GM23338 (cell line): ENCODE measurements around the gene USP46. TPM values are rescaled to one million over a fixed set of nuclear protein-coding genes. Genes with fewer than 3 reads are reported as not detected.

Experiments
- ATAC-seq: fragments of 200-7000 bp; cut with Tn5 transposase; 3 replicates; pipeline ENCODE4 v1.9.1; 2020
- DNase-seq: peaks from one replicate; pipeline ENCODE4 v3.0.0-alpha.2; 2015; ENCODE audit warnings: low spot score
- H2AFZ ChIP-seq: fragments of 200-600 bp; sonication (generic); 2 replicates; pipeline ENCODE4 v1.8.0; 2016; ENCODE audit warnings: antibody characterized with exemption, mild to moderate bottlenecking, moderate library complexity
- H3F3A ChIP-seq: fragments of 200-600 bp; sonication (generic); replicated peaks from 2 replicates; pipeline ENCODE4 v1.8.0; 2017; ENCODE audit warnings: antibody characterized with exemption, mixed run types, low read depth
- H3K27ac ChIP-seq: fragments of 200-600 bp; sonication (generic); 2 replicates; pipeline ENCODE4 v1.6.1; 2016; ENCODE audit warnings: low read depth
- H3K27me3 ChIP-seq: fragments of 200-600 bp; sonication (generic); 2 replicates; pipeline ENCODE4 v1.8.0; 2016; ENCODE audit warnings: mild to moderate bottlenecking, mixed run types, moderate library complexity; ENCODE audit not compliant: insufficient read depth
- H3K36me3 ChIP-seq: fragments of 200-600 bp; sonication (generic); 2 replicates; pipeline ENCODE4 v1.8.0; 2016; ENCODE audit warnings: mild to moderate bottlenecking; ENCODE audit not compliant: insufficient read depth
- H3K4me1 ChIP-seq: fragments of 200-600 bp; sonication (generic); 2 replicates; pipeline ENCODE4 v1.8.0; 2016; ENCODE audit warnings: mild to moderate bottlenecking, moderate library complexity; ENCODE audit not compliant: insufficient read depth
- H3K4me2 ChIP-seq: fragments of 200-600 bp; sonication (generic); 2 replicates; pipeline ENCODE4 v1.7.1; 2017; ENCODE audit warnings: mixed run types
- H3K4me3 ChIP-seq: fragments of 200-600 bp; sonication (generic); 2 replicates; pipeline ENCODE4 v1.6.1; 2016; ENCODE audit warnings: mixed run types
- H3K79me2 ChIP-seq: fragments of 200-600 bp; sonication (generic); replicated peaks from 2 replicates; pipeline ENCODE4 v1.8.0; 2017; ENCODE audit warnings: mild to moderate bottlenecking; ENCODE audit not compliant: insufficient read depth
- H3K9me2 ChIP-seq: fragments of 200-600 bp; sonication (generic); 2 replicates; pipeline ENCODE4 v1.8.0; 2017; ENCODE audit not compliant: insufficient read depth
- H4K20me1 ChIP-seq: fragments of 200-600 bp; sonication (generic); replicated peaks from 2 replicates; pipeline ENCODE4 v1.8.0; 2017; ENCODE audit warnings: mild to moderate bottlenecking; ENCODE audit not compliant: insufficient read depth
- H3K27ac Mint-ChIP-seq: 2 replicates; pipeline ENCODE4 v1.8.0; 2020; ENCODE audit warnings: inconsistent platforms, mild to moderate bottlenecking, moderate library complexity, mixed read lengths
- H3K27me3 Mint-ChIP-seq: 3 replicates; pipeline ENCODE4 v1.8.0; 2022; ENCODE audit warnings: low read depth, mild to moderate bottlenecking, moderate library complexity, mixed read lengths, inconsistent platforms; ENCODE audit not compliant: insufficient read depth, poor library complexity
- H3K36me3 Mint-ChIP-seq: 3 replicates; pipeline ENCODE4 v1.8.0; 2021; ENCODE audit warnings: low read depth, mild to moderate bottlenecking, inconsistent platforms, moderate library complexity, mixed read lengths
- H3K4me1 Mint-ChIP-seq: 3 replicates; pipeline ENCODE4 v1.8.0; 2020; ENCODE audit warnings: mild to moderate bottlenecking, inconsistent platforms, mixed read lengths
- H3K4me3 Mint-ChIP-seq: 3 replicates; pipeline ENCODE4 v1.8.0; 2021; ENCODE audit warnings: moderate library complexity, mild to moderate bottlenecking, inconsistent platforms, mixed read lengths
- H3K9me3 Mint-ChIP-seq: 3 replicates; pipeline ENCODE4 v1.8.0; 2020; ENCODE audit warnings: moderate library complexity, mild to moderate bottlenecking, inconsistent platforms, mixed read lengths
- CREB1 ChIP-seq: fragments of 250-450 bp; sonication (Bioruptor Pico); IDR thresholded peaks from 2 replicates; pipeline ENCODE4 v1.5.0; 2020; ENCODE audit warnings: low read depth, mild to moderate bottlenecking, moderate library complexity
- EZH2 ChIP-seq: fragments of 200-600 bp; sonication (generic); IDR thresholded peaks from one replicate; pipeline ENCODE4 v1.8.0; 2017; ENCODE audit warnings: antibody characterized with exemption, mild to moderate bottlenecking, low read depth; ENCODE audit not compliant: unreplicated experiment
- EZH2phosphoT487 ChIP-seq: fragments of 200-600 bp; sonication (generic); IDR thresholded peaks from one replicate; pipeline ENCODE4 v1.8.1; 2018; ENCODE audit warnings: antibody characterized with exemption; ENCODE audit not compliant: unreplicated experiment
- NANOG ChIP-seq: IDR thresholded peaks from 2 replicates; pipeline ENCODE4 v1.6.1; 2016; ENCODE audit warnings: antibody characterized with exemption, borderline replicate concordance
- POLR2AphosphoS5 ChIP-seq: IDR thresholded peaks from 2 replicates; pipeline ENCODE4 v1.6.1; 2016; ENCODE audit warnings: antibody characterized with exemption, low read depth
- ZNF114 ChIP-seq: fragments of 250-450 bp; sonication (Bioruptor Pico); IDR thresholded peaks from 2 replicates; pipeline ENCODE4 v1.5.0; 2020; ENCODE audit warnings: mild to moderate bottlenecking, moderate library complexity
- ZNF331 ChIP-seq: fragments of 250-450 bp; sonication (Bioruptor Pico); IDR thresholded peaks from 2 replicates; pipeline ENCODE4 v1.5.0; 2020; ENCODE audit warnings: low read depth, mild to moderate bottlenecking, moderate library complexity
- polyA plus RNA-seq: library from polyadenylated mRNA; unstranded; fragments of >200 nt; fragmentation: Nextera tagmentation; extraction: Ambion mirVana; gene quantifications from 2 replicates; pipeline ENCODE4 v1.2.1, GENCODE V29; 2016
- total RNA-seq: library from RNA; depleted of rRNA; stranded (reverse); fragments of >200 nt; shearing (Covaris generic); gene quantifications from 2 replicates; pipeline ENCODE4 v1.2.3, GENCODE V29; 2014
- TF ChIP-seq, protein P1 (sequence below): fragments of 250-450 bp; sonication (Bioruptor Pico); IDR thresholded peaks from 2 replicates; pipeline ENCODE4 v1.5.0; 2020; ENCODE audit warnings: mild to moderate bottlenecking, moderate library complexity
- TF ChIP-seq, protein P2 (sequence below), 2 experiments: fragments of 200-600 bp in 1 of 2; sonication (generic) in 1 of 2; conservative IDR thresholded peaks; 2 replicates each; pipeline versions ENCODE4 v1.5.1 to v1.6.1; 2016 to 2017; ENCODE audit warnings: antibody characterized with exemption in 2 of 2, low read depth in 2 of 2, mild to moderate bottlenecking in 2 of 2, moderate library complexity in 1 of 2
- TF ChIP-seq, protein P3 (sequence below): IDR thresholded peaks from 2 replicates; pipeline ENCODE4 v1.6.1; 2016; ENCODE audit warnings: antibody characterized with exemption

Gene USP46
- total and polyA plus RNA-seq, 2 experiments from 2014 or later: 40.5 to 59.4 TPM

DNA sequence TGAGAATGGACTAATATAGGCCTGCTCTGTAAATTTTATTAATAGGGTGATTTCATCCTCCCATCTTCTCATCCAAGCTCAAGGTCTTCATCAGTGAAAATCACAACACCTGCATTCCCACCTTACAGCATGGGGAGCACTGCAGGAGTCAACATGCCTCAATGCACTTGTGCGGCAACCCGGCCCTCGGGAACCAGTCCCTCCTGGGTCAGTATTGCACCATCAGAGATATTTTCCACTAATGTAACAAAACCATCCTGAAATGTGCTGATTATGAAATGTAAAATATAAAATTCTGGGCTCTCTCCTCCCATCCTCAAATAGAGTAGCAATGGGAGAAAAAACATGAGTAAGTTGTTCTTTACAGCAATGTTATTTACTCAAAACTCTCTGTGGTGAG lies 13.0 kb downstream of the USP46 start:
- peaks cover 11% of the 10 kb centered on the region for H3K36me3 Mint-ChIP-seq
- Histone ChIP-seq H3K4me2 (no peak overlapping the region), H3K4me1 (peaks cover 69% of the 10 kb centered on the region), H4K20me1 (peaks cover 64% of the 10 kb centered on the region), H3K9me2 (no peaks in the 10 kb centered on the region; the same call in 1 of the 2 replicates), H3K79me2 (peaks cover 100% of the 10 kb centered on the region), H3K36me3 (no peaks in the 10 kb centered on the region), H3K4me3 (no peak overlapping the region), H3F3A (no peaks in the 10 kb centered on the region), H3K27ac (no peak overlapping the region), H2AFZ (no peak overlapping the region), H3K27me3 (no peaks in the 10 kb centered on the region)
- no peak for TF ChIP-seq POLR2AphosphoS5
- H3K27ac Mint-ChIP-seq: no peak overlapping the region
- ATAC-seq (no peak; the same call in 2 of the 3 replicates), DNase-seq (no peak)
- H3K9me3 Mint-ChIP-seq: no peaks in the 10 kb centered on the region
- H3K27me3 Mint-ChIP-seq: peaks cover 3% of the 10 kb centered on the region
- peaks cover 69% of the 10 kb centered on the region for H3K4me1 Mint-ChIP-seq
- H3K4me3 Mint-ChIP-seq: no peak overlapping the region; the same call in 2 of the 3 replicates

DNA sequence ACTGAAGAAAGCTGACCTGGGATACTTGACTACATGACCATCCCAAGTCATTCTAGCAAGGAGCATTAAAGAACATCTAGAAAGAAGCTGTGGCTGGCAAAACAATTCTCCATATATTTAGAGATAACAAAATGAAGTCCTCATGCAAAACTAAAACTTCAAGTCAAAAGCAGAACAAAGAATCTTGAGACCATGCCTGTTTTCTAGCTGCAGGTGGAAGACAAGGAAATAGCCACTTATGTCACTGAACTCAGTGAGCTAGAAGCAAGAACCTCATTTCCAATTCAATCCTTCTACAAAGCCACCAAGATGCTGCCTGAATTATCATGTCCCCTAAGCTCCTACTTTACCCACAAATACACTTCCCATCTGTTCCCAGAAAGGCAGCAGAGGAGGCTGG lies 13.8 kb downstream of the USP46 start:
- no peaks in the 10 kb centered on the region for H3F3A ChIP-seq
- no peaks in the 10 kb centered on the region for H3K9me3 Mint-ChIP-seq
- no peaks in the 10 kb centered on the region; the same call in 1 of the 2 replicates for H3K9me2 ChIP-seq
- peaks cover 100% of the 10 kb centered on the region for H3K79me2 ChIP-seq
- peaks cover 10% of the 10 kb centered on the region for H3K36me3 Mint-ChIP-seq
- no peaks in the 10 kb centered on the region for H3K27me3 ChIP-seq
- DNase-seq (no peak), ATAC-seq (no peak)
- no peak overlapping the region for H3K4me2 ChIP-seq
- H3K4me3 ChIP-seq: no peak overlapping the region
- H3K4me1 ChIP-seq: peaks cover 72% of the 10 kb centered on the region
- peaks cover 71% of the 10 kb centered on the region for H3K4me1 Mint-ChIP-seq
- peaks cover 66% of the 10 kb centered on the region for H4K20me1 ChIP-seq
- no peaks in the 10 kb centered on the region for H3K36me3 ChIP-seq
- no peak overlapping the region for H3K4me3 Mint-ChIP-seq
- H3K27ac Mint-ChIP-seq: no peak overlapping the region
- H2AFZ ChIP-seq: no peak overlapping the region
- H3K27ac ChIP-seq: no peak overlapping the region
- peaks cover 3% of the 10 kb centered on the region for H3K27me3 Mint-ChIP-seq
- TF ChIP-seq EZH2phosphoT487: no peak
- TF ChIP-seq EZH2: no peak
- TF ChIP-seq, protein P1, sequence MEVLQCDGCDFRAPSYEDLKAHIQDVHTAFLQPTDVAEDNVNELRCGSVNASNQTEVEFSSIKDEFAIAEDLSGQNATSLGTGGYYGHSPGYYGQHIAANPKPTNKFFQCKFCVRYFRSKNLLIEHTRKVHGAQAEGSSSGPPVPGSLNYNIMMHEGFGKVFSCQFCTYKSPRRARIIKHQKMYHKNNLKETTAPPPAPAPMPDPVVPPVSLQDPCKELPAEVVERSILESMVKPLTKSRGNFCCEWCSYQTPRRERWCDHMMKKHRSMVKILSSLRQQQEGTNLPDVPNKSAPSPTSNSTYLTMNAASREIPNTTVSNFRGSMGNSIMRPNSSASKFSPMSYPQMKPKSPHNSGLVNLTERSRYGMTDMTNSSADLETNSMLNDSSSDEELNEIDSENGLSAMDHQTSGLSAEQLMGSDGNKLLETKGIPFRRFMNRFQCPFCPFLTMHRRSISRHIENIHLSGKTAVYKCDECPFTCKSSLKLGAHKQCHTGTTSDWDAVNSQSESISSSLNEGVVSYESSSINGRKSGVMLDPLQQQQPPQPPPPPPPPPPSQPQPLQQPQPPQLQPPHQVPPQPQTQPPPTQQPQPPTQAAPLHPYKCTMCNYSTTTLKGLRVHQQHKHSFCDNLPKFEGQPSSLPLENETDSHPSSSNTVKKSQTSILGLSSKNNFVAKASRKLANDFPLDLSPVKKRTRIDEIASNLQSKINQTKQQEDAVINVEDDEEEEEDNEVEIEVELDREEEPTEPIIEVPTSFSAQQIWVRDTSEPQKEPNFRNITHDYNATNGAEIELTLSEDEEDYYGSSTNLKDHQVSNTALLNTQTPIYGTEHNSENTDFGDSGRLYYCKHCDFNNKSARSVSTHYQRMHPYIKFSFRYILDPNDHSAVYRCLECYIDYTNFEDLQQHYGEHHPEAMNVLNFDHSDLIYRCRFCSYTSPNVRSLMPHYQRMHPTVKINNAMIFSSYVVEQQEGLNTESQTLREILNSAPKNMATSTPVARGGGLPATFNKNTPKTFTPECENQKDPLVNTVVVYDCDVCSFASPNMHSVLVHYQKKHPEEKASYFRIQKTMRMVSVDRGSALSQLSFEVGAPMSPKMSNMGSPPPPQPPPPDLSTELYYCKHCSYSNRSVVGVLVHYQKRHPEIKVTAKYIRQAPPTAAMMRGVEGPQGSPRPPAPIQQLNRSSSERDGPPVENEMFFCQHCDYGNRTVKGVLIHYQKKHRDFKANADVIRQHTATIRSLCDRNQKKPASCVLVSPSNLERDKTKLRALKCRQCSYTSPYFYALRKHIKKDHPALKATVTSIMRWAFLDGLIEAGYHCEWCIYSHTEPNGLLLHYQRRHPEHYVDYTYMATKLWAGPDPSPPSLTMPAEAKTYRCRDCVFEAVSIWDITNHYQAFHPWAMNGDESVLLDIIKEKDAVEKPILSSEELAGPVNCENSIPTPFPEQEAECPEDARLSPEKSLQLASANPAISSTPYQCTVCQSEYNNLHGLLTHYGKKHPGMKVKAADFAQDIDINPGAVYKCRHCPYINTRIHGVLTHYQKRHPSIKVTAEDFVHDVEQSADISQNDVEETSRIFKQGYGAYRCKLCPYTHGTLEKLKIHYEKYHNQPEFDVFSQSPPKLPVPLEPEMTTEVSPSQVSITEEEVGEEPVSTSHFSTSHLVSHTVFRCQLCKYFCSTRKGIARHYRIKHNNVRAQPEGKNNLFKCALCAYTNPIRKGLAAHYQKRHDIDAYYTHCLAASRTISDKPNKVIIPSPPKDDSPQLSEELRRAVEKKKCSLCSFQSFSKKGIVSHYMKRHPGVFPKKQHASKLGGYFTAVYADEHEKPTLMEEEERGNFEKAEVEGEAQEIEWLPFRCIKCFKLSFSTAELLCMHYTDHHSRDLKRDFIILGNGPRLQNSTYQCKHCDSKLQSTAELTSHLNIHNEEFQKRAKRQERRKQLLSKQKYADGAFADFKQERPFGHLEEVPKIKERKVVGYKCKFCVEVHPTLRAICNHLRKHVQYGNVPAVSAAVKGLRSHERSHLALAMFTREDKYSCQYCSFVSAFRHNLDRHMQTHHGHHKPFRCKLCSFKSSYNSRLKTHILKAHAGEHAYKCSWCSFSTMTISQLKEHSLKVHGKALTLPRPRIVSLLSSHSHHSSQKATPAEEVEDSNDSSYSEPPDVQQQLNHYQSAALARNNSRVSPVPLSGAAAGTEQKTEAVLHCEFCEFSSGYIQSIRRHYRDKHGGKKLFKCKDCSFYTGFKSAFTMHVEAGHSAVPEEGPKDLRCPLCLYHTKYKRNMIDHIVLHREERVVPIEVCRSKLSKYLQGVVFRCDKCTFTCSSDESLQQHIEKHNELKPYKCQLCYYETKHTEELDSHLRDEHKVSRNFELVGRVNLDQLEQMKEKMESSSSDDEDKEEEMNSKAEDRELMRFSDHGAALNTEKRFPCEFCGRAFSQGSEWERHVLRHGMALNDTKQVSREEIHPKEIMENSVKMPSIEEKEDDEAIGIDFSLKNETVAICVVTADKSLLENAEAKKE (CRISPR knock-in tag): no peak
- TF ChIP-seq, protein P2, sequence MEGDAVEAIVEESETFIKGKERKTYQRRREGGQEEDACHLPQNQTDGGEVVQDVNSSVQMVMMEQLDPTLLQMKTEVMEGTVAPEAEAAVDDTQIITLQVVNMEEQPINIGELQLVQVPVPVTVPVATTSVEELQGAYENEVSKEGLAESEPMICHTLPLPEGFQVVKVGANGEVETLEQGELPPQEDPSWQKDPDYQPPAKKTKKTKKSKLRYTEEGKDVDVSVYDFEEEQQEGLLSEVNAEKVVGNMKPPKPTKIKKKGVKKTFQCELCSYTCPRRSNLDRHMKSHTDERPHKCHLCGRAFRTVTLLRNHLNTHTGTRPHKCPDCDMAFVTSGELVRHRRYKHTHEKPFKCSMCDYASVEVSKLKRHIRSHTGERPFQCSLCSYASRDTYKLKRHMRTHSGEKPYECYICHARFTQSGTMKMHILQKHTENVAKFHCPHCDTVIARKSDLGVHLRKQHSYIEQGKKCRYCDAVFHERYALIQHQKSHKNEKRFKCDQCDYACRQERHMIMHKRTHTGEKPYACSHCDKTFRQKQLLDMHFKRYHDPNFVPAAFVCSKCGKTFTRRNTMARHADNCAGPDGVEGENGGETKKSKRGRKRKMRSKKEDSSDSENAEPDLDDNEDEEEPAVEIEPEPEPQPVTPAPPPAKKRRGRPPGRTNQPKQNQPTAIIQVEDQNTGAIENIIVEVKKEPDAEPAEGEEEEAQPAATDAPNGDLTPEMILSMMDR (conservative IDR thresholded peaks at IDR 0.05; ENCODE audit: low read depth in 2 of 2): no peak
- TF ChIP-seq NANOG: no peak
- no peak for TF ChIP-seq ZNF114
- TF ChIP-seq ZNF331: no peak
- TF ChIP-seq, protein P3, sequence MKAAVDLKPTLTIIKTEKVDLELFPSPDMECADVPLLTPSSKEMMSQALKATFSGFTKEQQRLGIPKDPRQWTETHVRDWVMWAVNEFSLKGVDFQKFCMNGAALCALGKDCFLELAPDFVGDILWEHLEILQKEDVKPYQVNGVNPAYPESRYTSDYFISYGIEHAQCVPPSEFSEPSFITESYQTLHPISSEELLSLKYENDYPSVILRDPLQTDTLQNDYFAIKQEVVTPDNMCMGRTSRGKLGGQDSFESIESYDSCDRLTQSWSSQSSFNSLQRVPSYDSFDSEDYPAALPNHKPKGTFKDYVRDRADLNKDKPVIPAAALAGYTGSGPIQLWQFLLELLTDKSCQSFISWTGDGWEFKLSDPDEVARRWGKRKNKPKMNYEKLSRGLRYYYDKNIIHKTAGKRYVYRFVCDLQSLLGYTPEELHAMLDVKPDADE: no peak
- TF ChIP-seq CREB1 (CRISPR knock-in tag): no peak
